Glutamatergic neuron (in vitro differentiated cells): ENCODE results near the gene TMEM151B. TPM values are rescaled to one million over a fixed set of nuclear protein-coding genes. Genes with fewer than 3 reads are reported as not detected.

Source experiments
- DNase-seq: peaks from one replicate; pipeline ENCODE4 v3.0.0; 2022
- H3K27ac Mint-ChIP-seq: one replicate; pipeline ENCODE4 v1.8.0; 2020; ENCODE audit warnings: mild to moderate bottlenecking, mixed read lengths, inconsistent platforms; ENCODE audit not compliant: unreplicated experiment
- H3K27me3 Mint-ChIP-seq: one replicate; pipeline ENCODE4 v1.8.0; 2020; ENCODE audit warnings: mild to moderate bottlenecking, moderate library complexity, mixed read lengths, inconsistent platforms; ENCODE audit not compliant: unreplicated experiment
- H3K36me3 Mint-ChIP-seq: one replicate; pipeline ENCODE4 v1.8.0; 2020; ENCODE audit warnings: mild to moderate bottlenecking, mixed read lengths, inconsistent platforms; ENCODE audit not compliant: unreplicated experiment
- H3K4me1 Mint-ChIP-seq: one replicate; pipeline ENCODE4 v1.8.0; 2020; ENCODE audit warnings: mild to moderate bottlenecking, low read depth, mixed read lengths, inconsistent platforms; ENCODE audit not compliant: unreplicated experiment
- H3K4me3 Mint-ChIP-seq: one replicate; pipeline ENCODE4 v1.8.0; 2020; ENCODE audit warnings: mild to moderate bottlenecking, mixed read lengths, inconsistent platforms; ENCODE audit not compliant: unreplicated experiment
- H3K9me3 Mint-ChIP-seq: one replicate; pipeline ENCODE4 v1.8.0; 2020; ENCODE audit warnings: mild to moderate bottlenecking, moderate library complexity, mixed read lengths, inconsistent platforms; ENCODE audit not compliant: unreplicated experiment
- total RNA-seq: library from RNA; stranded (reverse); fragmentation: NEBNext Ultra II Directional; extraction: Animal tissue kit (Norgen Biotek cat#: 25700); gene quantifications from one replicate; pipeline ENCODE4 v1.2.1, GENCODE V29; 2021; ENCODE audit not compliant: unreplicated experiment
- TF ChIP-seq, protein P1 (sequence below): fragments of 200-600 bp; sonication (generic); IDR thresholded peaks from one replicate; pipeline ENCODE4 v1.5.0; 2021; ENCODE audit not compliant: partially characterized antibody, unreplicated experiment

The TMEM151B gene
- total RNA-seq, 1 donor from 2014 or later = 51.3 TPM

DNA sequence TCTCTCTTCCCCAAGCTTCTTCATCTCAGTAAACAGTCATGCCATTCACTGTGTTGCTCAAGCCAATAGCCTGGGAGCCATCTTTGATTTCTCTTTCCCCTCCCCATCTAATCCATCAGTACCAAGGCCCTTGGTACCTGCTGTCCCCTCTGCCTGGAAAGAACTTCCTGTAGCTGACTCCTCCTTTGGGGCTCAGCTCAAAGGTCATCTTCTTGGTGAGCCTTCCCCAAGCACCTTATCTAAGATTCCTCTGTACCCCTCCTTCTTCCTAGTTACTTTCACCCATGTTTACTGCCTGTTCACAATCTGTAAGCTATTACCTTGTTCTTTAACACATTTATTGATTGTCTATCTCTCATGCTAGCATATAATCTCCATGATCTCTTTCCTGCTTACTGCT, 39.4 kb downstream of the TMEM151B start:
- Mint-ChIP-seq H3K4me1 (peaks cover 17% of the 10 kb centered on the region), H3K27me3 (peaks cover 7% of the 10 kb centered on the region), H3K4me3 (no peak overlapping the region), H3K36me3 (peaks cover 7% of the 10 kb centered on the region), H3K9me3 (peaks cover 8% of the 10 kb centered on the region), H3K27ac (peak overlapping the region; percentile 45)
- TF ChIP-seq, protein P1, sequence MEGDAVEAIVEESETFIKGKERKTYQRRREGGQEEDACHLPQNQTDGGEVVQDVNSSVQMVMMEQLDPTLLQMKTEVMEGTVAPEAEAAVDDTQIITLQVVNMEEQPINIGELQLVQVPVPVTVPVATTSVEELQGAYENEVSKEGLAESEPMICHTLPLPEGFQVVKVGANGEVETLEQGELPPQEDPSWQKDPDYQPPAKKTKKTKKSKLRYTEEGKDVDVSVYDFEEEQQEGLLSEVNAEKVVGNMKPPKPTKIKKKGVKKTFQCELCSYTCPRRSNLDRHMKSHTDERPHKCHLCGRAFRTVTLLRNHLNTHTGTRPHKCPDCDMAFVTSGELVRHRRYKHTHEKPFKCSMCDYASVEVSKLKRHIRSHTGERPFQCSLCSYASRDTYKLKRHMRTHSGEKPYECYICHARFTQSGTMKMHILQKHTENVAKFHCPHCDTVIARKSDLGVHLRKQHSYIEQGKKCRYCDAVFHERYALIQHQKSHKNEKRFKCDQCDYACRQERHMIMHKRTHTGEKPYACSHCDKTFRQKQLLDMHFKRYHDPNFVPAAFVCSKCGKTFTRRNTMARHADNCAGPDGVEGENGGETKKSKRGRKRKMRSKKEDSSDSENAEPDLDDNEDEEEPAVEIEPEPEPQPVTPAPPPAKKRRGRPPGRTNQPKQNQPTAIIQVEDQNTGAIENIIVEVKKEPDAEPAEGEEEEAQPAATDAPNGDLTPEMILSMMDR = no peak
- no peak for DNase-seq

DNA sequence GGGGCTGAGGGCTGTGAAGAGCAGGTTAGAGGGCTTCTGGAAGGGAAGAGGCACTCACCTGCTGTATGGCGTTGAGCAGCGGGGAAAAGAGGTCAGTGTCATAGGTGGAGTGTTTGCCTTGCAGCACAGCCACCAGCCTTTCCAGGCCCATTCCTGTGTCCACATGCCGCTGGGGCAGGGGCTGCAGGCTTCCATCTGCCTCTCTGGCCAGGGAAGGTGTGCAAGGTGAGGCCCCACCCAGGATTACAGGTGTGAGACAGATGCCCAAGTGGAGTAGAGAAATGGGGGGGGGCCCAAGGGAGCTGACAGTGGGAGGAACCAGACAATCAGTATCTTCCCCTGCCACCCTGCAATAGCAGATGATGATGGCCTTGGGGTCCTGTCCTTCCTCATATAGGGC, 40.0 kb downstream of the TMEM151B start:
- Mint-ChIP-seq H3K27me3 (peaks cover 7% of the 10 kb centered on the region), H3K27ac (peak overlapping the region; percentile 75), H3K9me3 (peaks cover 8% of the 10 kb centered on the region), H3K36me3 (peaks cover 7% of the 10 kb centered on the region), H3K4me3 (peak overlapping the region; percentile 73), H3K4me1 (peaks cover 17% of the 10 kb centered on the region)
- no peak for DNase-seq
- TF ChIP-seq, protein P1 = no peak

DNA sequence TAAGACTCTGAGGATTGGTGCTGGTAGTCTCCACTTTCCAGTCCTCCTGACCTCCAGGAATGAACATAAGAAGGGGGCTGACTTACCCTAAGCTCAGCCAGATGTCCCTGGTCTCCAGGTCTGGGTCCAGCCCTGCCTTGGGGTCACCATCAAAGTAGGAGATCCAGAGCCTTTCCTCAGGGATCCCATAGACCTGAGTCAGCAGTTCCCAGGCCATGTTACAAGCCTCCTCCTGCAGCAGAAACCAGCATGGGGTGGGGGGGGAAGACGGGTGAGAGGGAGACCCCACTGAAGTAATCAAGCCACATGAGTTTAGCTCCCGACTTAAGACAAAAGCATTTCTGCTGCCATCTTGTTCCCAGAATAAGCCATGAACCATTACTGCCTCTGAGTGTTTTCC, 41.1 kb downstream of the TMEM151B start:
- Mint-ChIP-seq H3K4me3 (peak overlapping the region; percentile 96), H3K27ac (peak overlapping the region; percentile 92), H3K27me3 (peaks cover 2% of the 10 kb centered on the region), H3K9me3 (peaks cover 8% of the 10 kb centered on the region), H3K36me3 (peaks cover 7% of the 10 kb centered on the region), H3K4me1 (peaks cover 22% of the 10 kb centered on the region)
- no peak for DNase-seq
- TF ChIP-seq, protein P1 = no peak

DNA sequence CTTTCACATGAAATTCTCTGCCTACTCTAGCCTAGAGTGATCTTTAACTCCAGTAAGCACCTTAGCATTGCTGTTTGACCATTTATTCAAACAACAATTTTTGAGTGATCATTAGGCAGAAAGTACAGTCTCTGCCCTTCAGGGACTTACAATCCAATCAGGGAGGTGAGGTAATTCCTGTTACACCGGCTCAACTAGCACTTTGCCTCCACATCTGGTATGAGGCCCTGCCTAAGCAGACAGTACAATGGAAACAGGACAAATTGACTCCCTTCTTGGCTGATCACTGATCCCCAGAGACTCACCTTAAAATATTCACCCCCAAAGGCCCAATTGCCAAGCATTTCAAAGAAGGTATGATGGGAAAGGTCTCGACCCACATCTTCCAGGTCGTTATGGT, 41.5 kb downstream of the TMEM151B start:
- peak overlapping the region; percentile 92 for H3K27ac Mint-ChIP-seq
- no peak for DNase-seq

More for the DNA sequence above, 41.5 kb downstream of the TMEM151B start:
- Mint-ChIP-seq H3K9me3 (peaks cover 8% of the 10 kb centered on the region), H3K27me3 (peaks cover 3% of the 10 kb centered on the region), H3K36me3 (peaks cover 7% of the 10 kb centered on the region), H3K4me3 (peak overlapping the region; percentile 96), H3K4me1 (peaks cover 25% of the 10 kb centered on the region)
- TF ChIP-seq, protein P1 = no peak
